HepG2 (cell line): ENCODE results near the gene PSD4. TPM values are rescaled to one million over a fixed set of nuclear protein-coding genes. Genes with fewer than 3 reads are reported as not detected.

Experiments
- AGO2 ChIP-seq: fragments of 200-400 bp; formaldehyde crosslinking; optimal IDR thresholded peaks from 2 replicates; pipeline ENCODE3; 2017; ENCODE audit warnings: mild to moderate bottlenecking, low read depth, low read length, moderate library complexity
- BCLAF1 ChIP-seq: fragments of 450-650 bp; IDR thresholded peaks from 2 replicates; pipeline ENCODE4 v1.6.1; 2017; ENCODE audit warnings: mild to moderate bottlenecking
- CBX1 ChIP-seq: IDR thresholded peaks from one replicate; pipeline ENCODE4 v1.6.1; 2016; ENCODE audit warnings: antibody characterized with exemption, low read depth
- CREM ChIP-seq, 2 experiments: sonication (generic) in 1 of 2; formaldehyde crosslinking in 1 of 2; IDR thresholded peaks; 2 replicates each; pipeline versions ENCODE4 v1.4.0 to v1.6.1; 2016 to 2020; ENCODE audit warnings: antibody characterized with exemption in 1 of 2, mild to moderate bottlenecking in 1 of 2, missing genetic modification reagents in 1 of 2
- ETV5 ChIP-seq: IDR thresholded peaks from 2 replicates; pipeline ENCODE4 v1.6.1; 2018; ENCODE audit warnings: missing biosample characterization, missing genetic modification reagents, inconsistent platforms, borderline replicate concordance
- GATAD2A ChIP-seq: IDR thresholded peaks from 2 replicates; pipeline ENCODE4 v1.6.1; 2016
- KLF15 ChIP-seq: sonication (generic); formaldehyde crosslinking; IDR thresholded peaks from 2 replicates; pipeline ENCODE4 v1.8.1; 2023; ENCODE audit warnings: borderline replicate concordance, mild to moderate bottlenecking, inconsistent platforms, missing genetic modification reagents, mixed read lengths
- KLF9 ChIP-seq: IDR thresholded peaks from 2 replicates; pipeline ENCODE4 v1.6.1; 2016; ENCODE audit warnings: low read depth
- MLX ChIP-seq: IDR thresholded peaks from 2 replicates; pipeline ENCODE4 v1.6.1; 2016
- MXI1 ChIP-seq: IDR thresholded peaks from 3 replicates; pipeline ENCODE4 v1.6.1; 2012; ENCODE audit warnings: low read depth, low read length, inconsistent platforms, borderline replicate concordance
- NCOA1 ChIP-seq: sonication (generic); formaldehyde crosslinking; IDR thresholded peaks from 2 replicates; pipeline ENCODE4 v1.9.0; 2021; ENCODE audit warnings: missing genetic modification reagents
- NFKBIZ ChIP-seq: IDR thresholded peaks from 2 replicates; pipeline ENCODE4 v1.6.1; 2018; ENCODE audit warnings: missing genetic modification reagents, missing compliant biosample characterization
- PLRG1 ChIP-seq: fragments of 450-650 bp; conservative IDR thresholded peaks from 2 replicates; pipeline ENCODE4 v1.6.1; 2016
- SRSF4 ChIP-seq: fragments of 200-400 bp; formaldehyde crosslinking; IDR thresholded peaks from one replicate; pipeline ENCODE4 v1.6.1; 2018; ENCODE audit warnings: mild to moderate bottlenecking, low read depth, low read length, moderate library complexity; ENCODE audit not compliant: poor library complexity, severe bottlenecking
- TEF ChIP-seq: sonication (generic); formaldehyde crosslinking; IDR thresholded peaks from 2 replicates; pipeline ENCODE4 v1.5.0; 2020; ENCODE audit warnings: missing genetic modification reagents
- TFDP1 ChIP-seq: IDR thresholded peaks from 2 replicates; pipeline ENCODE4 v1.6.1; 2016; ENCODE audit warnings: missing compliant biosample characterization, missing genetic modification reagents, borderline replicate concordance
- TRIM22 ChIP-seq: fragments of 450-650 bp; IDR thresholded peaks from 2 replicates; pipeline ENCODE4 v1.6.1; 2017
- ZKSCAN5 ChIP-seq: sonication (generic); formaldehyde crosslinking; IDR thresholded peaks from 2 replicates; pipeline ENCODE4 v1.5.1; 2020; ENCODE audit warnings: mild to moderate bottlenecking, missing genetic modification reagents
- ZMAT5 ChIP-seq: sonication (generic); formaldehyde crosslinking; IDR thresholded peaks from 2 replicates; pipeline ENCODE4 v1.5.0; 2020; ENCODE audit warnings: mild to moderate bottlenecking, low read depth, missing genetic modification reagents, borderline replicate concordance
- ZNF12 ChIP-seq: sonication (generic); formaldehyde crosslinking; IDR thresholded peaks from 2 replicates; pipeline ENCODE4 v1.5.0; 2020; ENCODE audit warnings: missing genetic modification reagents
- ZNF121 ChIP-seq: sonication (generic); formaldehyde crosslinking; IDR thresholded peaks from 2 replicates; pipeline ENCODE4 v1.5.0; 2020; ENCODE audit warnings: mild to moderate bottlenecking, missing genetic modification reagents
- ZNF17 ChIP-seq: sonication (generic); formaldehyde crosslinking; IDR thresholded peaks from 2 replicates; pipeline ENCODE4 v1.5.0; 2020; ENCODE audit warnings: mild to moderate bottlenecking, missing genetic modification reagents
- ZNF850 ChIP-seq: sonication (generic); formaldehyde crosslinking; conservative IDR thresholded peaks from 2 replicates; pipeline ENCODE4 v1.9.0; 2021; ENCODE audit warnings: mild to moderate bottlenecking, missing genetic modification reagents
- polyA plus RNA-seq, 8 experiments: library from polyadenylated mRNA; depleted of rRNA in 3 of 8; stranded (reverse) in 7 of 8; unstranded in 1 of 8; fragments of >200 nt; fragmentation: Illumina TruSeq in 4 of 8; extraction: Trizol in 4 of 8; gene quantifications; 2 replicates each; pipeline versions ENCODE4 v1.2.1 to v1.2.3, GENCODE V29; 2011 to 2016; ENCODE audit warnings: low read depth in 4 of 8, missing spikeins in 1 of 8, mixed read lengths in 1 of 8; ENCODE audit not compliant: insufficient read depth in 1 of 8
- total RNA-seq, 5 experiments: library from RNA; depleted of rRNA; stranded (reverse); fragments of >200 nt; fragmentation: Illumina TruSeq; extraction: Trizol; gene quantifications; 2 replicates each; pipeline ENCODE4 v1.2.3, GENCODE V29; 2016; ENCODE audit warnings: low read depth in 1 of 5

Gene PSD4
- total and polyA plus RNA-seq, 2 of the 13 experiments (the other 11 are each of a cell fraction or from before 2014, with no cell fraction given), result 5.8 to 9.4 TPM

GRCh38 chr2:113219889-113220641 lies 46.3 kb downstream of the PSD4 start (continued):
- no peak for TF ChIP-seq NCOA1 (CRISPR knock-in tag)
- TF ChIP-seq NFKBIZ (CRISPR knock-in tag), result 0 out of 2 replicates have a peak, but pooled peaks have one; percentile 15
- no peak for TF ChIP-seq SRSF4
- TF ChIP-seq TRIM22, result no peak
- TF ChIP-seq PLRG1, result no peak
- no peak for TF ChIP-seq KLF15 (CRISPR knock-in tag)
- no peak for TF ChIP-seq MXI1
- TF ChIP-seq GATAD2A (CRISPR knock-in tag), result peak; percentile 88
- TF ChIP-seq ZNF121 (CRISPR knock-in tag), result no peak; the same call in 1 of the 2 replicates
- 0 out of 2 replicates have a peak, but pooled peaks have one; percentile 12 for TF ChIP-seq ZNF12 (CRISPR knock-in tag)
- TF ChIP-seq ZNF850, result no peak
- TF ChIP-seq CBX1, result no peak
- TF ChIP-seq TEF (CRISPR knock-in tag), result no peak
- no peak for TF ChIP-seq MLX
- TF ChIP-seq CREM (IDR thresholded peaks at IDR 0.05), result no peak; the same call in 1 of the 2 replicates
- no peak for TF ChIP-seq CREM (CRISPR knock-in tag; IDR thresholded peaks at IDR 0.05)
- TF ChIP-seq ZNF17 (CRISPR knock-in tag), result 0 out of 2 replicates have a peak, but pooled peaks have one; percentile 49
- TF ChIP-seq ZMAT5 (CRISPR knock-in tag), result no peak
- peak; percentile 73 for TF ChIP-seq ZKSCAN5
- no peak for TF ChIP-seq BCLAF1
- TF ChIP-seq TFDP1, result 0 out of 2 replicates have a peak, but pooled peaks have one; percentile 19
- TF ChIP-seq AGO2, result no peak
- peak; percentile 88 for TF ChIP-seq ETV5 (CRISPR knock-in tag)
- TF ChIP-seq KLF9 (CRISPR knock-in tag), result peak; percentile 84; the same call in 1 of the 2 replicates
